GM06990 (cell line): ENCODE data around the gene PCDHGA2.

Experiments
- DNase-seq: peaks from one replicate; pipeline ENCODE4 v3.0.0-alpha.2; 2011; ENCODE audit not compliant: insufficient read length; ENCODE audit errors: extremely low read depth
- H3K27me3 ChIP-seq: replicated peaks from 2 replicates; pipeline ENCODE4 v1.6.0; 2011; ENCODE audit warnings: low read length; ENCODE audit not compliant: control insufficient read depth, insufficient read depth
- H3K36me3 ChIP-seq: 2 replicates; pipeline ENCODE4 v1.5.1; 2011; ENCODE audit warnings: low read length; ENCODE audit not compliant: control insufficient read depth, insufficient read depth
- H3K4me3 ChIP-seq: replicated peaks from 2 replicates; pipeline ENCODE4 v1.5.1; 2011; ENCODE audit warnings: low read depth, mild to moderate bottlenecking, control low read depth, low read length
- TF ChIP-seq, protein P1 (sequence below): IDR thresholded peaks from 2 replicates; pipeline ENCODE4 v1.5.1; 2011; ENCODE audit warnings: low read length, control low read depth, mild to moderate bottlenecking, inconsistent platforms; ENCODE audit not compliant: insufficient read depth, poor library complexity, severe bottlenecking

PCDHGA2 gene

DNA sequence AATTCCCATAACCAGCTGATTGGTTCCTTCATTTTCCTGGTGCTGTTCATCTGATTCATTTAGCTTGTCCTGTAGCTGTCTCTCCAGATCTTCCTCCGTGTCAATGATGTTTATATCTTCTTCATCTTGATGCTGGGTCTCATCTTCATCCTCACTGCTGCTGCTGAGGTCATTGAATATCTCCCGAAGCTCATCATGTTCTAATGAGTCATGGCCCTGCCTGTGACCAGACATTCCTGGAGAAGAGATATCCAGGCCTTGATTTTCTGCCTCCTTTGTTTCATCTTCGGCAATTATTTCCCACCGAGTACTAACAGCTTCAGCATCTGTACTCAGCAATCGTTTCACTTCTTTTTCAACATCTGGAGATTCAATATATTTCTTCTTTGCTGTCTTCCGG is 19.4 kb upstream of the PCDHGA2 start:
- TF ChIP-seq, protein P1, sequence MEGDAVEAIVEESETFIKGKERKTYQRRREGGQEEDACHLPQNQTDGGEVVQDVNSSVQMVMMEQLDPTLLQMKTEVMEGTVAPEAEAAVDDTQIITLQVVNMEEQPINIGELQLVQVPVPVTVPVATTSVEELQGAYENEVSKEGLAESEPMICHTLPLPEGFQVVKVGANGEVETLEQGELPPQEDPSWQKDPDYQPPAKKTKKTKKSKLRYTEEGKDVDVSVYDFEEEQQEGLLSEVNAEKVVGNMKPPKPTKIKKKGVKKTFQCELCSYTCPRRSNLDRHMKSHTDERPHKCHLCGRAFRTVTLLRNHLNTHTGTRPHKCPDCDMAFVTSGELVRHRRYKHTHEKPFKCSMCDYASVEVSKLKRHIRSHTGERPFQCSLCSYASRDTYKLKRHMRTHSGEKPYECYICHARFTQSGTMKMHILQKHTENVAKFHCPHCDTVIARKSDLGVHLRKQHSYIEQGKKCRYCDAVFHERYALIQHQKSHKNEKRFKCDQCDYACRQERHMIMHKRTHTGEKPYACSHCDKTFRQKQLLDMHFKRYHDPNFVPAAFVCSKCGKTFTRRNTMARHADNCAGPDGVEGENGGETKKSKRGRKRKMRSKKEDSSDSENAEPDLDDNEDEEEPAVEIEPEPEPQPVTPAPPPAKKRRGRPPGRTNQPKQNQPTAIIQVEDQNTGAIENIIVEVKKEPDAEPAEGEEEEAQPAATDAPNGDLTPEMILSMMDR, result no peak
- Histone ChIP-seq H3K36me3 (peaks cover 6% of the 10 kb centered on the region; the same call in 1 of the 2 replicates), H3K27me3 (no peaks in the 10 kb centered on the region), H3K4me3 (no peak overlapping the region; the same call in 1 of the 2 replicates)
- DNase-seq, result no peak

DNA sequence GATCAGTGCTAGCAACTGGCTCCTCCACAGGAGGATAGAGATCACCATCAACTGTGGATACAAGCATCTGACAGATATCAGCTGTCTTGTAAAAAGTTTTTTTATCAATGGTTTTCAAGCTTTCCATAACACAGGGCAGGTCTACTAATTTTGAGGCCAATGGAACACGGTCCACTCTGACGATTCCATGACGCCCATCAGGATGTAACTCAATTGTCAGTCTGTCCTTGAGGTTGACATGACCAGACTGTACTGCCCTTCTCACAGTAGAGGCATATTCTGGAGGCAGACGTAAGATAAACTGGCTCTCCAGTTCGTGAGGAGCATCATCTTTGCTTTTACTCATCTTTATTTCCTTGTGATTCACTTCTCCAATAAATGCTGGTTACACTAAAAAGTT is 18.9 kb upstream of the PCDHGA2 start:
- Histone ChIP-seq H3K4me3 (peak overlapping the region; percentile 82), H3K27me3 (no peaks in the 10 kb centered on the region), H3K36me3 (peaks cover 6% of the 10 kb centered on the region; the same call in 1 of the 2 replicates)
- DNase-seq, result no peak
- TF ChIP-seq, protein P1, result no peak

DNA sequence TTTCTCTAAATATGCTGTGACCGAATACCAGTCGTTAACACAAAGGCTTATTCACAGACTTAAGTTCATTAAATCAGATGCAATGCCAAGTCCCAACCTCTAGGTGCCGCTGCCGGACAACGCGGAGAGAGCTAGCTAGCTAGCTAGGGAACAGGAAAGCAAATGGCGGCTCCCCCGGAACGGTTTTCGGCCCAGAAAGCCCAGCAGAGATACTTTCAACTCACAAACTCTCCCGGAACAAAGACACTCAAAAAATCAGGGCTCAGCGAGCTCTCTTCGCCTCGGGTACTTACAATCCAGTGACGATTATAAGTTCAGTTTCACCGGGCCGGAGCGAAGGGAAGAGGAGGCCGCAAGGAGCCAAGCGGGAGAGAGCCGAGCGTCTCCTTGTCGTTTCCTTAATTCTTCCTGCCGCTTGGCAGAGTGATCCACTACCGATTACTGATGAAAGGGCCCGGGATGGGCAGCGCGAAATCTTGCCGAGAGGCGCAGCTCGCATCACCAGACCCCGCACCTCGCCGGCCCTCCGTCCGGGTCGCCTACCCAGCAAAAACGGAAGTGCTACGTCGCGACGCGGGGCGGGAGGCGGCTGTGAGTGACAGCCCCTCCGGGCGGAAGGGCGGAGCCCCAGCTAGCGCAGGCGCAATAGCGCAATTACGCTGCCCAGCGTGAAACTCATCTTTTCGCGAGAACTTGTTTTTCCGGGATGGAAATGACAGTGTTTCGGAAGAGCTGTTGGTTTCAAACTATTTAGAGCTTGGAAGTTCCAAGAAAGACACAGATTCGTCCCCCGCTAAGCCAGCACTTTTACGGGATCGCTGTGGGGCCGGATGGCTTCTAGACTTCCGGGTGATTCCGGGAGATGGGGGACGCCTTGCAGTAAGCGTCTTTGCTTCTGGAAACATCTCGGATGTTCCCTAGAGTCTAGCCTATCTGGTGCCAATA is 18.1 kb upstream of the PCDHGA2 start, which contains the start of gene TAF7:
Gene TAF7 (minus strand): TSS at position 560 of the 945 bp plus-strand sequence. CDS start 740 bp downstream, outside the sequence.
- peak; percentile 96 for DNase-seq
- no peaks in the 10 kb centered on the region for H3K27me3 ChIP-seq
- TF ChIP-seq, protein P1, result peak; percentile 91
- peak within 1 kb of the TSS; percentile 82 for H3K4me3 ChIP-seq
- H3K36me3 ChIP-seq, result peaks cover 6% of the 10 kb centered on the region; the same call in 1 of the 2 replicates

DNA sequence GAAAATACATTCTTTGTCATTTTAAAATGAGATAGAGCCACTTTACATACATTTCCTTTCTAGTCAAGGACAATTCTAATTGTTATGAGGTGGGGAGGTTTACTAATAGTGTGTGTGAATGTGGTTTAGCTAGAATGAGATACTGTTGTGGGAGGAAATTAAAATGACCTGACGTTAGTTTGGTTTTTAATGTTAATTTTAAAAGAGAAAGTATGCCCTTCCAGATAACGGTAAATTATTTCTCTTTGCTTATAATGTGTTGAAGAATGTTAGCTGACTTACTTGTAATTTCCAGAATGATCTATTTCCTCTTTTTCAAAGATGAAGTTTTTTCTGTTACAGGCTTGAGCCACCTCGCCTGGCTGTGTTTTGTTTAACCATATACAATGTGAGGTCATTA is 16.3 kb upstream of the PCDHGA2 start:
- TF ChIP-seq, protein P1, result no peak

DNA sequence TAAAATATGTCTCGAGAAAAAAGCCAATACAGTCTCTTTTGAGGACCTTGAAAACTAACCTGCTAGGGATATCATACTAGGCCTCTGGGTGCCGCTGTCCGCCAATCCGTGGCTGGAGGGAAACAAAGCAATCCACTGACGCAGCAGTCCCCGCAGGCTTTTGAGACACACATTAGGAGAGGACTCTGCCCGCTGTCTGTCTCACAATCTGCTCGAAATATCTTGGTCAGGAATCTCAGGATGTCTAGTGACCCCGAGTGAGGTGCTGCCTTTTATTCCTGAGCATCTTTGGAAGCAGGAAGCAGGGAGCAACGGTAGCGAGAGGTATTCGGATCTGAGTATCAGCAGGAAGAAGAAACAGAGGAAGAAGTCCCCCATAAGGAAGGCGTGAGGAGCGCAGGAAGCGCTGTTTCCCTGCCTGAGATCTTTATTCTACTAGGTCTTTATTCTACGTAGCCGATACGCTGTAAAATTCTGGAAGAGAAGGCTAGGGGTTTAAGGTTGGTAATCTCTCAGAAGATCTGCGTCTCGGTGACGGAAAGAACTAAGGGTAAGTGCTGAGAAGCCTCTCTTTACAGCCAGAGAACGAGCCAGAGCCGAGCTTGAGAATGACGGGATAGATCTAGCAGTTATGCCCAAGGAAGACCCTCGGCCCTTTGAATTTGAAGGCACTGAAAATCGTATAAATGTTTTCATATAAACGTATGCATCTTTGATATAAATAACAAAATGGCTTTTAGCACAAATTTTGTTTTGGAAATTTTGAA is 12.3 kb upstream of the PCDHGA2 start:
- Histone ChIP-seq H3K4me3 (peak overlapping the region; percentile 67), H3K36me3 (no peaks in the 10 kb centered on the region), H3K27me3 (no peaks in the 10 kb centered on the region)
- TF ChIP-seq, protein P1, result peak; percentile 90
- peak; percentile 38 for DNase-seq

More for the DNA sequence above, 16.3 kb upstream of the PCDHGA2 start:
- Histone ChIP-seq H3K36me3 (peaks cover 6% of the 10 kb centered on the region; the same call in 1 of the 2 replicates), H3K4me3 (no peak overlapping the region), H3K27me3 (no peaks in the 10 kb centered on the region)
- DNase-seq, result peak; percentile 44
